ENCODE measurements around the gene PPY. TPM values are rescaled to one million over a fixed set of nuclear protein-coding genes. Genes with fewer than 3 reads are reported as not detected.
"Not testable (repeated sequence)": the region's sequence is repeated elsewhere in the genome, so short reads cannot be mapped to it uniquely, and the experiment has no call there.

Gene PPY
- total RNA-seq, 1 donor, result not detected

- TF ChIP-seq CTCF (IDR thresholded peaks at IDR 0.05; ENCODE audit: insufficient read depth, low read length), result no peak
- DNase-seq (ENCODE audit: low read depth), result peak; percentile 6
- H3K4me3 ChIP-seq (ENCODE audit: low read depth, low read length), result no peak overlapping the region
Measured at GRCh38 chr17:43945074-43945829, 3.0 kb upstream of the PPY start.

- DNase-seq (ENCODE audit: low read depth), result peak; percentile 16
- TF ChIP-seq CTCF (IDR thresholded peaks at IDR 0.05; ENCODE audit: insufficient read depth, low read length), result peak; percentile 71
- H3K4me3 ChIP-seq (ENCODE audit: low read depth, low read length), result no peak overlapping the region
Measured at GRCh38 chr17:43940630-43941029, 1.6 kb downstream of the PPY start.

- H3K4me3 ChIP-seq (ENCODE audit: low read depth, low read length), result no peak overlapping the region
- no peak for DNase-seq (ENCODE audit: low read depth)
- TF ChIP-seq CTCF (IDR thresholded peaks at IDR 0.05; ENCODE audit: insufficient read depth, low read length), result no peak
Measured at GRCh38 chr17:43939886-43940285, 2.4 kb downstream of the PPY start.

GRCh38 chr17:43939452-43939851 lies 2.8 kb downstream of the PPY start:
- DNase-seq (ENCODE audit: low read depth); H3K4me3 ChIP-seq (ENCODE audit: low read depth, low read length): not testable (repeated sequence)

- no peak for TF ChIP-seq CTCF (IDR thresholded peaks at IDR 0.05; ENCODE audit: insufficient read depth, low read length)
- DNase-seq (ENCODE audit: low read depth), result no peak
- no peak overlapping the region for H3K4me3 ChIP-seq (ENCODE audit: low read depth, low read length)
Measured at GRCh38 chr17:43938838-43939182, 3.5 kb downstream of the PPY start.

- no peak for TF ChIP-seq CTCF (IDR thresholded peaks at IDR 0.05; ENCODE audit: insufficient read depth, low read length)
- H3K4me3 ChIP-seq (ENCODE audit: low read depth, low read length), result no peak overlapping the region
- DNase-seq (ENCODE audit: low read depth), result no peak
Measured at GRCh38 chr17:43936434-43936833, 5.8 kb downstream of the PPY start.

GRCh38 chr17:43935926-43936261 lies 6.4 kb downstream of the PPY start:
- no peak for TF ChIP-seq CTCF (IDR thresholded peaks at IDR 0.05; ENCODE audit: insufficient read depth, low read length)
- DNase-seq (ENCODE audit: low read depth), result no peak
- H3K4me3 ChIP-seq (ENCODE audit: low read depth, low read length), result no peak overlapping the region

All from fibroblast of the aortic adventitia (primary cell).